GM18505 (cell line): Measurements from ENCODE around the gene SRPK2.
A peak's percentile ranks its signal among the peaks of the same experiment; 100 is the strongest.
"Not testable (repeated sequence)": the region's sequence is repeated elsewhere in the genome, so short reads cannot be mapped to it uniquely, and the experiment has no call there.

Experiments used
- ATAC-seq: cut with Tn5 transposase; IDR thresholded peaks from one replicate; pipeline ENCODE4 v1.9.1; 2021; ENCODE audit not compliant: unreplicated experiment
- POLR2A ChIP-seq: IDR thresholded peaks from 4 replicates; pipeline ENCODE4 v1.6.1; 2011; ENCODE audit warnings: borderline replicate concordance; ENCODE audit not compliant: insufficient read depth, insufficient read length; ENCODE audit errors: extremely low read depth

The SRPK2 gene

GRCh38 chr7:105234886-105235285 lies 153.8 kb downstream of the SRPK2 start:
- TF ChIP-seq POLR2A, result no peak
- no peak for ATAC-seq

- not testable (repeated sequence) for ATAC-seq
Observed at GRCh38 chr7:105232829-105233291, 155.9 kb downstream of the SRPK2 start.

- no peak for ATAC-seq
Observed at GRCh38 chr7:105230486-105230885, 158.2 kb downstream of the SRPK2 start.

GRCh38 chr7:105229641-105230040 lies 159.1 kb downstream of the SRPK2 start:
- ATAC-seq, result no peak
- TF ChIP-seq POLR2A, result no peak

More at GRCh38 chr7:105230486-105230885, 158.2 kb downstream of the SRPK2 start:
- TF ChIP-seq POLR2A, result no peak

GRCh38 chr7:105228555-105228954 lies 160.2 kb downstream of the SRPK2 start:
- no peak for TF ChIP-seq POLR2A

GRCh38 chr7:105227391-105227790 lies 161.3 kb downstream of the SRPK2 start:
- no peak for ATAC-seq
- TF ChIP-seq POLR2A, result no peak

More at GRCh38 chr7:105228555-105228954, 160.2 kb downstream of the SRPK2 start:
- ATAC-seq, result no peak

GRCh38 chr7:105224884-105225651 lies 163.7 kb downstream of the SRPK2 start:
- TF ChIP-seq POLR2A, result no peak
- peak; percentile 62 for ATAC-seq

- ATAC-seq, result no peak
- no peak for TF ChIP-seq POLR2A
Observed at GRCh38 chr7:105222953-105223352, 165.8 kb downstream of the SRPK2 start.

GRCh38 chr7:105219771-105220160 lies 169.0 kb downstream of the SRPK2 start:
- no peak for ATAC-seq
- no peak for TF ChIP-seq POLR2A

- ATAC-seq, result no peak
- TF ChIP-seq POLR2A, result no peak
Observed at GRCh38 chr7:105218939-105219770, 169.6 kb downstream of the SRPK2 start.

- ATAC-seq, result no peak
- no peak for TF ChIP-seq POLR2A
Observed at GRCh38 chr7:105218215-105218614, 170.5 kb downstream of the SRPK2 start.

GRCh38 chr7:105216786-105217185 lies 171.9 kb downstream of the SRPK2 start:
- TF ChIP-seq POLR2A, result no peak

GRCh38 chr7:105215821-105216220 lies 172.9 kb downstream of the SRPK2 start:
- TF ChIP-seq POLR2A, result no peak
- ATAC-seq, result no peak

More at GRCh38 chr7:105216786-105217185, 171.9 kb downstream of the SRPK2 start:
- ATAC-seq, result no peak

- ATAC-seq, result no peak
- no peak for TF ChIP-seq POLR2A
Observed at GRCh38 chr7:105215182-105215581, 173.5 kb downstream of the SRPK2 start.

GRCh38 chr7:105213611-105214010 lies 175.1 kb downstream of the SRPK2 start:
- no peak for TF ChIP-seq POLR2A
- no peak for ATAC-seq

GRCh38 chr7:105212212-105212611 lies 176.5 kb downstream of the SRPK2 start:
- TF ChIP-seq POLR2A, result no peak
- no peak for ATAC-seq
